ENCODE measurements around the gene SPOCK1. TPM values are rescaled to one million over a fixed set of nuclear protein-coding genes. Genes with fewer than 3 reads are reported as not detected.

SPOCK1 gene
- polyA plus RNA-seq, 3 donors, result 1.8 to 5.7 (median 2.1) TPM

DNA sequence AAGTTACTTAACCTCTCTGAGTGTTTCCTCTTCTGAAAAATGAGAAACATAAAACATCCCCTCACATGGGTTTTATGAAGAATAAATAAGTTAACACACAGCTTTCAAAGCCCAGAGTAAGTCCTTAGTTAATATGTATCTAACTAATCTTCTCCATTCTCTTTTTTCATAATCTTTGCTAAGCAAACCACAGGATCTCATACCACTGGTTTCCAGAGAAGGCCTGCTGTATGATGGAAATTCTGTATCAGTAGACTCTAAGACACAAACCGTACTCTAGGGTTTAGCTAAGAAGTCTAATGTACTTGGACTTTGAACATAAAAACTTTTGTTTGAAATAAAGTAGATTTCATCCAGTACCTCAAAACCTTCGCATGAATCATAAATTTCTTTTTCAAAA is 307.9 kb downstream of the SPOCK1 start:
- H3K36me3 ChIP-seq (replicated peaks in 1 of 2; ENCODE audit: control insufficient read depth in 1 of 2, insufficient read depth in 2 of 2, low read length in 2 of 2), result no peaks in the 10 kb centered on the region

DNA sequence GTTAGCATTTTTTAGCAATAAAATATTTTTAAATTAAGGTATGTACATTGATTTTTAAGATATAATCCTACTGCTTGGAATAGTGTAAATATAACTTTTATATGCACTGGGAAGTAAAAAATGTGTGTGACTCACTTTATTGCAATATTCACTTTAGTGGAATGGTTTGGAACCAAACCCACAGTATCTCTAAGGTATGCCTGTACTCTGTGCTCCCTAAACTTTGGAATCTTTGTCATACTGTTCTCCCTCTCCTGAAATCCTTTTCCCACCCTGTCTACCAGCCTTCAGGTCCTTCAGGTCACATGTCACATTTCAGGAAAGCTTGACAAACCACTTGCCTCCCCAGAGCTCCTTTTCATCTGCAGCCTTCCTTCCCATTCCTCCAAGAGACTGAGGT is 308.7 kb downstream of the SPOCK1 start:
- no peak for DNase-seq
- H3K9me3 ChIP-seq (replicated peaks in 1 of 2; ENCODE audit: control insufficient read depth in 1 of 2, insufficient read depth in 1 of 2, low read length in 2 of 2), result no peaks in the 10 kb centered on the region
- Mint-ChIP-seq H3K9me3 (peaks cover 0 to 7% (median 1%) of the 10 kb centered on the region in 7 donors), H3K36me3 (no peaks in the 10 kb centered on the region), H3K27me3 (ENCODE audit: low read depth in 3 of 3) (peaks cover 2 to 8% (median 3%) of the 10 kb centered on the region in 3 donors), H3K4me3 (no peak overlapping the region), H3K4me1 (no peaks in the 10 kb centered on the region), H3K27ac (no peak overlapping the region)
- H3K4me1 ChIP-seq (ENCODE audit: control insufficient read depth in 1 of 2, insufficient read depth in 2 of 2, low read length in 2 of 2), result no peaks in the 10 kb centered on the region
- no peak overlapping the region for H3K9ac ChIP-seq (ENCODE audit: insufficient read depth, low read length, poor library complexity, severe bottlenecking)
- no peak overlapping the region for H3K4me2 ChIP-seq (replicated peaks; ENCODE audit: extremely low read depth, low read length, poor library complexity, severe bottlenecking)
- no peaks in the 10 kb centered on the region for H3K79me2 ChIP-seq (ENCODE audit: insufficient read depth, low read length)
- no peaks in the 10 kb centered on the region for H3K36me3 ChIP-seq (replicated peaks in 1 of 2; ENCODE audit: control insufficient read depth in 1 of 2, insufficient read depth in 2 of 2, low read length in 2 of 2)
- no peak overlapping the region for H3K4me3 ChIP-seq (replicated peaks in 1 of 3; ENCODE audit: low read depth in 2 of 3, low read length in 3 of 3)
- no peak overlapping the region for H3K27ac ChIP-seq (ENCODE audit: low read depth in 1 of 2, low read length in 2 of 2)
- no peak overlapping the region for H2AFZ ChIP-seq (ENCODE audit: insufficient read depth, low read depth, low read length, poor library complexity, severe bottlenecking)
- H4K20me1 ChIP-seq (ENCODE audit: insufficient read depth, low read length), result no peaks in the 10 kb centered on the region
- TF ChIP-seq, protein P1, sequence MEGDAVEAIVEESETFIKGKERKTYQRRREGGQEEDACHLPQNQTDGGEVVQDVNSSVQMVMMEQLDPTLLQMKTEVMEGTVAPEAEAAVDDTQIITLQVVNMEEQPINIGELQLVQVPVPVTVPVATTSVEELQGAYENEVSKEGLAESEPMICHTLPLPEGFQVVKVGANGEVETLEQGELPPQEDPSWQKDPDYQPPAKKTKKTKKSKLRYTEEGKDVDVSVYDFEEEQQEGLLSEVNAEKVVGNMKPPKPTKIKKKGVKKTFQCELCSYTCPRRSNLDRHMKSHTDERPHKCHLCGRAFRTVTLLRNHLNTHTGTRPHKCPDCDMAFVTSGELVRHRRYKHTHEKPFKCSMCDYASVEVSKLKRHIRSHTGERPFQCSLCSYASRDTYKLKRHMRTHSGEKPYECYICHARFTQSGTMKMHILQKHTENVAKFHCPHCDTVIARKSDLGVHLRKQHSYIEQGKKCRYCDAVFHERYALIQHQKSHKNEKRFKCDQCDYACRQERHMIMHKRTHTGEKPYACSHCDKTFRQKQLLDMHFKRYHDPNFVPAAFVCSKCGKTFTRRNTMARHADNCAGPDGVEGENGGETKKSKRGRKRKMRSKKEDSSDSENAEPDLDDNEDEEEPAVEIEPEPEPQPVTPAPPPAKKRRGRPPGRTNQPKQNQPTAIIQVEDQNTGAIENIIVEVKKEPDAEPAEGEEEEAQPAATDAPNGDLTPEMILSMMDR (IDR thresholded peaks at IDR 0.05), result no peak
- no peaks in the 10 kb centered on the region for H3K27me3 ChIP-seq (ENCODE audit: control insufficient read depth in 2 of 2, insufficient read depth in 2 of 2, low read length in 2 of 2)
- intact Hi-C loops (cut with micrococcal nuclease), result no loop called here

More for the DNA sequence above, 307.9 kb downstream of the SPOCK1 start:
- WGBS (ENCODE audit: insufficient coverage), result no CpG with 5 or more reads among the region's 2 CpGs
- Mint-ChIP-seq H3K27ac (no peak overlapping the region), H3K4me3 (no peak overlapping the region), H3K27me3 (ENCODE audit: low read depth in 3 of 3) (peaks cover 2 to 9% (median 5%) of the 10 kb centered on the region in 3 donors), H3K9me3 (peaks cover 0 to 10% (median 1%) of the 10 kb centered on the region in 7 donors), H3K4me1 (no peaks in the 10 kb centered on the region), H3K36me3 (no peaks in the 10 kb centered on the region)
- Histone ChIP-seq H3K27me3 (ENCODE audit: control insufficient read depth in 2 of 2, insufficient read depth in 2 of 2, low read length in 2 of 2) (no peaks in the 10 kb centered on the region), H3K9me3 (replicated peaks in 1 of 2; ENCODE audit: control insufficient read depth in 1 of 2, insufficient read depth in 1 of 2, low read length in 2 of 2) (no peaks in the 10 kb centered on the region), H4K20me1 (ENCODE audit: insufficient read depth, low read length) (no peaks in the 10 kb centered on the region), H3K4me3 (replicated peaks in 1 of 3; ENCODE audit: low read depth in 2 of 3, low read length in 3 of 3) (no peak overlapping the region), H3K27ac (ENCODE audit: low read depth in 1 of 2, low read length in 2 of 2) (no peak overlapping the region), H3K4me2 (replicated peaks; ENCODE audit: extremely low read depth, low read length, poor library complexity, severe bottlenecking) (no peak overlapping the region), H3K4me1 (ENCODE audit: control insufficient read depth in 1 of 2, insufficient read depth in 2 of 2, low read length in 2 of 2) (no peaks in the 10 kb centered on the region), H3K79me2 (ENCODE audit: insufficient read depth, low read length) (no peaks in the 10 kb centered on the region), H3K9ac (ENCODE audit: insufficient read depth, low read length, poor library complexity, severe bottlenecking) (no peak overlapping the region), H2AFZ (ENCODE audit: insufficient read depth, low read depth, low read length, poor library complexity, severe bottlenecking) (no peak overlapping the region)
- intact Hi-C loops (cut with micrococcal nuclease), result no loop called here
- TF ChIP-seq, protein P1 (IDR thresholded peaks at IDR 0.05), result no peak
- no peak for DNase-seq
